K562 (cell line): ENCODE measurements around the gene AMOT. TPM values are rescaled to one million over a fixed set of nuclear protein-coding genes. Genes with fewer than 3 reads are reported as not detected.

ENCODE experiments used
- ATAC-seq: fragments of 200-7000 bp; cut with Tn5 transposase; 3 replicates; pipeline ENCODE4 v1.9.1; 2020; ENCODE audit warnings: moderate library complexity
- BruUV-seq: library from RNA; stranded (reverse); fragments of 400-500 nt; replicated peaks from 2 replicates; lab custom pipeline; 2021; lab: Mats Ljungman, UMichigan
- CTCF ChIA-PET: fragments of 300-600 bp; formaldehyde crosslinking; extraction: SDS; loops from one replicate; lab custom pipeline; 2021; ENCODE audit warnings: low intra/inter-chr PET ratio; lab: Yijun Ruan, JAX
- POLR2A ChIA-PET: fragments of 300-600, 350-650 bp; sonication (Branson Sonifier 250); formaldehyde crosslinking; extraction: SDS; loops from one replicate; lab custom pipeline; 2021; ENCODE audit warnings: antibody characterized with exemption, inconsistent platforms; lab: Yijun Ruan, JAX
- DNase-seq, 4 experiments: peaks; one replicate each; pipeline versions ENCODE4 v3.0.0 to v3.0.0-alpha.2; 2011 to 2018; ENCODE audit warnings: low spot score in 3 of 4, mixed read lengths in 3 of 4; ENCODE audit errors: extremely low read depth in 1 of 4
- FAIRE-seq: peaks from 2 replicates; lab custom pipeline; 2011; peaks lifted over from hg19 to GRCh38; lab: Jason Lieb, UNC
- H2AFZ ChIP-seq: 2 replicates; pipeline ENCODE4 v1.6.0; 2011; ENCODE audit warnings: low read depth, low read length, control low read depth, inconsistent platforms
- H3K27ac ChIP-seq: fragments of 200-600 bp; 3 replicates; pipeline ENCODE4 v1.8.0; 2011; ENCODE audit warnings: low read depth, mild to moderate bottlenecking, control low read depth, inconsistent platforms, low read length, moderate library complexity, mixed read lengths; ENCODE audit errors: extremely low read depth
- H3K27me3 ChIP-seq, 2 experiments: fragments of 300-600 bp in 1 of 2; 2 replicates in 1 of 2; 3 replicates in 1 of 2; pipeline versions ENCODE4 v1.6.0 to v1.8.0; 2011; ENCODE audit warnings: inconsistent platforms in 2 of 2, low read length in 2 of 2, mild to moderate bottlenecking in 1 of 2, mixed read lengths in 1 of 2, moderate library complexity in 1 of 2; ENCODE audit not compliant: control insufficient read depth in 2 of 2, insufficient read depth in 2 of 2
- H3K36me3 ChIP-seq: fragments of 300-600 bp; 3 replicates; pipeline ENCODE4 v1.8.0; 2011; ENCODE audit warnings: mild to moderate bottlenecking, low read length, inconsistent platforms; ENCODE audit not compliant: control insufficient read depth, insufficient read depth
- H3K4me1 ChIP-seq, 2 experiments: fragments of 200-600 bp in 1 of 2; replicated peaks in 1 of 2; 2 replicates in 1 of 2; 3 replicates in 1 of 2; pipeline versions ENCODE4 v1.5.1 to v1.8.0; 2011; ENCODE audit warnings: inconsistent platforms in 2 of 2, low read length in 2 of 2, mild to moderate bottlenecking in 1 of 2, mixed read lengths in 1 of 2, moderate library complexity in 1 of 2; ENCODE audit not compliant: control insufficient read depth in 2 of 2, insufficient read depth in 2 of 2
- H3K4me2 ChIP-seq: 2 replicates; pipeline ENCODE4 v1.6.1; 2011; ENCODE audit warnings: low read length, control low read depth, inconsistent platforms, mixed read lengths; ENCODE audit not compliant: insufficient read depth
- H3K4me3 ChIP-seq: fragments of 200-600 bp; sonication (generic), shearing (Covaris generic); 2 replicates; pipeline ENCODE4 v1.5.1; 2016; ENCODE audit warnings: control low read depth, inconsistent platforms
- H3K79me2 ChIP-seq: fragments of 200-600 bp; 3 replicates; pipeline ENCODE4 v1.8.0; 2011; ENCODE audit warnings: low read length, inconsistent platforms; ENCODE audit not compliant: control insufficient read depth, insufficient read depth
- H3K9ac ChIP-seq, 2 experiments: 2 replicates each; pipeline versions ENCODE4 v1.6.0 to v1.6.1; 2011; ENCODE audit warnings: low read depth in 2 of 2, low read length in 2 of 2, control low read depth in 1 of 2, inconsistent platforms in 1 of 2, mild to moderate bottlenecking in 1 of 2, mixed read lengths in 1 of 2; ENCODE audit not compliant: insufficient read depth in 1 of 2
- H3K9me1 ChIP-seq: one replicate; pipeline ENCODE4 v1.6.0; 2011; ENCODE audit warnings: inconsistent platforms, mild to moderate bottlenecking, low read length, moderate library complexity; ENCODE audit not compliant: control insufficient read depth, insufficient read depth
- H3K9me3 ChIP-seq: replicated peaks from 2 replicates; pipeline ENCODE4 v1.5.1; 2011; ENCODE audit warnings: low read depth, low read length, inconsistent platforms; ENCODE audit not compliant: control insufficient read depth, insufficient read depth
- H4K20me1 ChIP-seq: replicated peaks from 2 replicates; pipeline ENCODE4 v1.6.1; 2011; ENCODE audit warnings: low read length, inconsistent platforms, mixed read lengths; ENCODE audit not compliant: control insufficient read depth, insufficient read depth
- HDAC1 ChIP-seq, 2 experiments: fragments of 450-650 bp; IDR thresholded peaks; 2 replicates each; pipeline ENCODE4 v1.6.1; 2016 to 2017; ENCODE audit warnings: inconsistent platforms in 1 of 2, mild to moderate bottlenecking in 1 of 2, moderate library complexity in 1 of 2
- HDAC3 ChIP-seq: fragments of 450-650 bp; IDR thresholded peaks from 2 replicates; pipeline ENCODE4 v1.6.1; 2018; ENCODE audit warnings: borderline replicate concordance, mild to moderate bottlenecking, moderate library complexity; ENCODE audit not compliant: partially characterized antibody
- IRF2 ChIP-seq: sonication (generic); formaldehyde crosslinking; IDR thresholded peaks from 2 replicates; pipeline ENCODE4 v1.8.1; 2022; ENCODE audit warnings: mild to moderate bottlenecking, missing genetic modification reagents
- KLF13 ChIP-seq: fragments of 450-650 bp; IDR thresholded peaks from 2 replicates; pipeline ENCODE4 v1.6.1; 2016; ENCODE audit warnings: missing genetic modification characterization, low read depth, mild to moderate bottlenecking, missing compliant biosample characterization, moderate library complexity, borderline replicate concordance
- LARP7 ChIP-seq: fragments of 450-650 bp; IDR thresholded peaks from 2 replicates; pipeline ENCODE4 v1.6.1; 2016
- LCOR ChIP-seq: sonication (generic); formaldehyde crosslinking; IDR thresholded peaks from 2 replicates; pipeline ENCODE4 v1.8.0; 2022; ENCODE audit warnings: mild to moderate bottlenecking, missing genetic modification reagents
- MAFG ChIP-seq: fragments of 450-650 bp; conservative IDR thresholded peaks from 2 replicates; pipeline ENCODE4 v1.6.1; 2016; ENCODE audit warnings: missing genetic modification characterization, missing compliant biosample characterization
- MAFK ChIP-seq: IDR thresholded peaks from 2 replicates; pipeline ENCODE4 v1.6.1; 2011; ENCODE audit warnings: low read length, improper control_type of control experiment
- MECOM ChIP-seq: fragments of 250-450 bp; sonication (Bioruptor Pico); IDR thresholded peaks from 2 replicates; pipeline ENCODE4 v1.8.0; 2022; ENCODE audit warnings: inconsistent platforms
- MTF1 ChIP-seq: fragments of 250-450 bp; sonication (Bioruptor Pico); IDR thresholded peaks from 2 replicates; pipeline ENCODE4 v1.9.0; 2021; ENCODE audit warnings: moderate library complexity, mild to moderate bottlenecking, inconsistent platforms, borderline replicate concordance
- NFIX ChIP-seq: fragments of 250-450 bp; sonication (Bioruptor Pico); IDR thresholded peaks from 2 replicates; pipeline ENCODE4 v1.4.0; 2020; ENCODE audit warnings: low read depth, mild to moderate bottlenecking, moderate library complexity
- NR2C2 ChIP-seq, 2 experiments: fragments of 200-800 bp in 1 of 2; sonication (Bioruptor generic) in 1 of 2; sonication (generic) in 1 of 2; formaldehyde crosslinking in 1 of 2; IDR thresholded peaks; 2 replicates each; pipeline versions ENCODE4 v1.6.1 to v1.8.0; 2016 to 2022; ENCODE audit warnings: mild to moderate bottlenecking in 1 of 2, missing compliant biosample characterization in 1 of 2, missing genetic modification characterization in 1 of 2, missing genetic modification reagents in 1 of 2
- RFX1 ChIP-seq: fragments of 450-650 bp; IDR thresholded peaks from 2 replicates; pipeline ENCODE4 v1.6.1; 2016; ENCODE audit warnings: mild to moderate bottlenecking, moderate library complexity
- SIN3B ChIP-seq: fragments of 450-650 bp; IDR thresholded peaks from 2 replicates; pipeline ENCODE4 v1.6.1; 2017; ENCODE audit warnings: low read depth, mild to moderate bottlenecking, moderate library complexity
- TAL1 ChIP-seq: fragments of 450-650 bp; IDR thresholded peaks from 2 replicates; pipeline ENCODE4 v1.6.1; 2016; ENCODE audit warnings: mild to moderate bottlenecking
- TBP ChIP-seq: optimal IDR thresholded peaks from 2 replicates; pipeline ENCODE3; 2011; ENCODE audit warnings: low read depth, low read length, improper control_type of control experiment
- ZC3H8 ChIP-seq: fragments of 450-650 bp; IDR thresholded peaks from 2 replicates; pipeline ENCODE4 v1.6.1; 2017
- ZNF263 ChIP-seq: sonication (generic); formaldehyde crosslinking; IDR thresholded peaks from 2 replicates; pipeline ENCODE4 v1.8.0; 2022; ENCODE audit warnings: mild to moderate bottlenecking, missing genetic modification reagents, borderline replicate concordance
- ZNF639 ChIP-seq, 2 experiments: fragments of 200-800 bp in 1 of 2; sonication (Bioruptor generic) in 1 of 2; sonication (generic) in 1 of 2; formaldehyde crosslinking in 1 of 2; IDR thresholded peaks in 1 of 2; conservative IDR thresholded peaks in 1 of 2; 2 replicates each; pipeline versions ENCODE4 v1.5.0 to v1.6.1; 2016 to 2020; ENCODE audit warnings: missing compliant biosample characterization in 1 of 2, missing genetic modification characterization in 1 of 2, missing genetic modification reagents in 1 of 2
- WGBS: fragments of 100-300 bp; shearing (Covaris generic); methylation state at CpG from one replicate; pipeline ENCODE4 v1.1.6; 2016; ENCODE audit warnings: low coverage, mixed read lengths; ENCODE audit not compliant: insufficient coverage; ENCODE audit errors: missing lambda C conversion rate; 5-methylcytosine and 5-hydroxymethylcytosine counted together
- in situ Hi-C: fragments of 300-500 bp; cut with MboI; formaldehyde crosslinking; loops from 4 replicates; pipeline ENCODE4 v1.15.0; 2018; ENCODE audit warnings: inconsistent platforms, mixed read lengths
- intact Hi-C: fragments of 100-400 bp; cut with micrococcal nuclease; formaldehyde crosslinking; loops from 2 replicates; pipeline ENCODE4 v1.14.2; 2022
- polyA plus RNA-seq, 8 experiments: library from polyadenylated mRNA; depleted of rRNA in 4 of 8; stranded (reverse) in 5 of 8; unstranded in 3 of 8; fragments of >200 nt; fragmentation: Nextera tagmentation in 2 of 8; fragmentation: Illumina TruSeq in 1 of 8; extraction: Ambion mirVana in 2 of 8; extraction: Trizol in 1 of 8; gene quantifications; 2 replicates each; pipeline versions ENCODE4 v1.2.1 to v1.2.3, GENCODE V29; 2011 to 2014; ENCODE audit warnings: inconsistent platforms in 1 of 8, missing spikeins in 1 of 8
- total RNA-seq, 7 experiments: library from RNA; depleted of rRNA in 6 of 7; stranded (reverse); fragments of >200 nt in 6 of 7; fragmentation: Illumina TruSeq in 2 of 7; extraction: Trizol in 2 of 7; gene quantifications; 2 replicates each; pipeline versions ENCODE4 v1.2.1 to v1.2.3, GENCODE V29; 2011 to 2021; ENCODE audit warnings: low replicate concordance in 1 of 7
- TF ChIP-seq, protein P1 (sequence below): sonication (generic); formaldehyde crosslinking; IDR thresholded peaks from 2 replicates; pipeline ENCODE4 v1.8.0; 2022; ENCODE audit warnings: mild to moderate bottlenecking, low read depth, missing genetic modification reagents

AMOT gene
- total and polyA plus RNA-seq, 9 of the 15 experiments (the other 6 are each of a cell fraction or from before 2014, with no cell fraction given), result 0.04 TPM; not detected in 8

- H3K27ac ChIP-seq, result no peak overlapping the region
- ATAC-seq, result no peak
- H3K4me1 ChIP-seq, result no peaks in the 10 kb centered on the region
- FAIRE-seq, result no peak
- TF ChIP-seq ZC3H8, result no peak
- TF ChIP-seq MAFK, result no peak
- no peak for TF ChIP-seq HDAC1 (IDR thresholded peaks at IDR 0.05)
- TF ChIP-seq ZNF639 (CRISPR knock-in tag; conservative IDR thresholded peaks at IDR 0.05 in 1 of 2, IDR thresholded peaks at IDR 0.05 in 1 of 2), result no peak
- no peak for TF ChIP-seq HDAC3
- no peak for TF ChIP-seq LCOR (CRISPR knock-in tag)
- no peak for TF ChIP-seq NFIX (CRISPR knock-in tag)
- TF ChIP-seq, protein P1, sequence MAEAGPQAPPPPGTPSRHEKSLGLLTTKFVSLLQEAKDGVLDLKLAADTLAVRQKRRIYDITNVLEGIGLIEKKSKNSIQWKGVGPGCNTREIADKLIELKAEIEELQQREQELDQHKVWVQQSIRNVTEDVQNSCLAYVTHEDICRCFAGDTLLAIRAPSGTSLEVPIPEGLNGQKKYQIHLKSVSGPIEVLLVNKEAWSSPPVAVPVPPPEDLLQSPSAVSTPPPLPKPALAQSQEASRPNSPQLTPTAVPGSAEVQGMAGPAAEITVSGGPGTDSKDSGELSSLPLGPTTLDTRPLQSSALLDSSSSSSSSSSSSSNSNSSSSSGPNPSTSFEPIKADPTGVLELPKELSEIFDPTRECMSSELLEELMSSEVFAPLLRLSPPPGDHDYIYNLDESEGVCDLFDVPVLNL, result no peak
- TF ChIP-seq NR2C2 (CRISPR knock-in tag; IDR thresholded peaks at IDR 0.05), result no peak
- TF ChIP-seq NR2C2 (tag; IDR thresholded peaks at IDR 0.05), result no peak
- TF ChIP-seq RFX1, result no peak
- TF ChIP-seq MECOM, result no peak
- no peak for TF ChIP-seq TBP
- no peak for TF ChIP-seq KLF13
- no peak for TF ChIP-seq MTF1
- TF ChIP-seq TAL1, result no peak
- no peak for TF ChIP-seq ZNF263 (CRISPR knock-in tag)
- TF ChIP-seq SIN3B, result no peak
- no peak for TF ChIP-seq MAFG (tag)
- TF ChIP-seq IRF2 (CRISPR knock-in tag), result no peak
- TF ChIP-seq LARP7, result no peak
- H2AFZ ChIP-seq, result no peak overlapping the region
- DNase-seq, result no peak
- BruUV-seq, result no TSS peak
- H3K9me1 ChIP-seq, result no peaks in the 10 kb centered on the region
- 0% methylated on average over 2 of the region's 3 CpGs for WGBS
- ChIA-PET CTCF (no interaction called here), POLR2A (no interaction called here)
- no peak overlapping the region for H3K9ac ChIP-seq
- H3K36me3 ChIP-seq, result no peaks in the 10 kb centered on the region
- H3K4me2 ChIP-seq, result no peak overlapping the region
- no peaks in the 10 kb centered on the region for H4K20me1 ChIP-seq
- H3K27me3 ChIP-seq, result no peaks in the 10 kb centered on the region
- H3K4me3 ChIP-seq, result no peak overlapping the region
- no peaks in the 10 kb centered on the region for H3K79me2 ChIP-seq
- H3K9me3 ChIP-seq, result no peaks in the 10 kb centered on the region
- in situ Hi-C loops (no loop called here), intact Hi-C loops (no loop called here)
Measured at GRCh38 chrX:112830540-112830939, 10.1 kb downstream of the AMOT start.
